IMR-90 (cell line): ENCODE measurements around the gene VGF. TPM values are rescaled to one million over a fixed set of nuclear protein-coding genes. Genes with fewer than 3 reads are reported as not detected.

Source experiments
- ATAC-seq: fragments of 200-7000 bp; cut with Tn5 transposase; 2 replicates; pipeline ENCODE4 v1.9.1; 2020; ENCODE audit warnings: low read depth, mild to moderate bottlenecking, moderate library complexity
- BruUV-seq: library from RNA; stranded (reverse); fragments of 400-500 nt; replicated peaks from 2 replicates; lab custom pipeline; 2021; lab: Mats Ljungman, UMichigan
- CTCF ChIA-PET: fragments of 300-600 bp; formaldehyde crosslinking; extraction: SDS; loops from one replicate; lab custom pipeline; 2021; ENCODE audit warnings: antibody characterized with exemption; lab: Yijun Ruan, JAX
- POLR2A ChIA-PET: fragments of 300-600 bp; sonication (Branson Sonifier 250); formaldehyde crosslinking; loops from one replicate; lab custom pipeline; 2022; ENCODE audit warnings: antibody characterized with exemption; ENCODE audit not compliant: unreplicated experiment; lab: Charles Lee
- DNase-seq: peaks from one replicate; pipeline ENCODE4 v3.0.0; 2013
- H2AFZ ChIP-seq: replicated peaks from 2 replicates; pipeline ENCODE3; 2013; ENCODE audit warnings: low read length, mild to moderate bottlenecking; ENCODE audit not compliant: poor library complexity
- H2AK5ac ChIP-seq: 2 replicates; pipeline ENCODE4 v1.6.1; 2013; ENCODE audit warnings: low read depth, low read length, inconsistent platforms
- H2AK9ac ChIP-seq: replicated peaks from 2 replicates; pipeline ENCODE3; 2013; ENCODE audit warnings: mild to moderate bottlenecking, low read depth, low read length, moderate library complexity; ENCODE audit not compliant: poor library complexity
- H2BK120ac ChIP-seq: 2 replicates; pipeline ENCODE4 v1.6.1; 2013; ENCODE audit warnings: low read depth, low read length, inconsistent platforms
- H2BK15ac ChIP-seq: 3 replicates; pipeline ENCODE4 v1.6.1; 2013; ENCODE audit warnings: low read depth, low read length, inconsistent platforms
- H2BK20ac ChIP-seq: 2 replicates; pipeline ENCODE4 v1.6.1; 2013; ENCODE audit warnings: low read depth, mild to moderate bottlenecking, inconsistent platforms, low read length, moderate library complexity
- H2BK5ac ChIP-seq: 2 replicates; pipeline ENCODE4 v1.6.1; 2013; ENCODE audit warnings: mild to moderate bottlenecking, low read depth, low read length, inconsistent platforms; ENCODE audit not compliant: poor library complexity, severe bottlenecking
- H3K14ac ChIP-seq: replicated peaks from 2 replicates; pipeline ENCODE4 v1.6.1; 2013; ENCODE audit warnings: low read depth, low read length, inconsistent platforms
- H3K18ac ChIP-seq: 2 replicates; pipeline ENCODE4 v1.6.1; 2013; ENCODE audit warnings: low read depth, low read length, control low read depth
- H3K23ac ChIP-seq: 2 replicates; pipeline ENCODE4 v1.6.1; 2013; ENCODE audit warnings: low read depth, low read length, inconsistent platforms
- H3K27ac ChIP-seq: 2 replicates; pipeline ENCODE4 v1.5.1; 2013; ENCODE audit warnings: mild to moderate bottlenecking, control low read depth, low read length; ENCODE audit not compliant: insufficient read depth
- H3K27me3 ChIP-seq: 2 replicates; pipeline ENCODE4 v1.6.1; 2013; ENCODE audit warnings: low read length; ENCODE audit not compliant: control insufficient read depth, insufficient read depth
- H3K36me3 ChIP-seq: 2 replicates; pipeline ENCODE4 v1.6.1; 2013; ENCODE audit warnings: low read length, mixed read lengths; ENCODE audit not compliant: control insufficient read depth, insufficient read depth
- H3K4ac ChIP-seq: 2 replicates; pipeline ENCODE4 v1.6.1; 2013; ENCODE audit warnings: low read depth, low read length, inconsistent platforms
- H3K4me1 ChIP-seq: 2 replicates; pipeline ENCODE4 v1.6.1; 2013; ENCODE audit warnings: low read length, mixed read lengths; ENCODE audit not compliant: control insufficient read depth, insufficient read depth
- H3K4me2 ChIP-seq: 2 replicates; pipeline ENCODE4 v1.6.1; 2013; ENCODE audit warnings: low read depth, mild to moderate bottlenecking, control low read depth, low read length, moderate library complexity
- H3K4me3 ChIP-seq: 2 replicates; pipeline ENCODE4 v1.5.1; 2013; ENCODE audit warnings: low read depth, mild to moderate bottlenecking, control low read depth, low read length, moderate library complexity; ENCODE audit not compliant: insufficient read depth
- H3K56ac ChIP-seq: 2 replicates; pipeline ENCODE4 v1.6.1; 2013; ENCODE audit warnings: low read length, inconsistent platforms; ENCODE audit not compliant: insufficient read depth; ENCODE audit errors: extremely low read depth
- H3K79me1 ChIP-seq, 2 experiments: 2 replicates each; pipeline ENCODE4 v1.6.1; 2013; ENCODE audit warnings: low read length in 2 of 2, inconsistent platforms in 1 of 2, low read depth in 1 of 2
- H3K9ac ChIP-seq: 2 replicates; pipeline ENCODE4 v1.6.1; 2013; ENCODE audit warnings: low read depth, low read length, control low read depth
- H3K9me1 ChIP-seq: 2 replicates; pipeline ENCODE4 v1.6.1; 2013; ENCODE audit warnings: low read length, inconsistent platforms; ENCODE audit not compliant: insufficient read depth
- H3K9me3 ChIP-seq: 2 replicates; pipeline ENCODE4 v1.6.1; 2013; ENCODE audit warnings: low read length; ENCODE audit not compliant: control insufficient read depth, insufficient read depth
- H4K20me1 ChIP-seq: 2 replicates; pipeline ENCODE4 v1.6.1; 2013; ENCODE audit warnings: low read length, inconsistent platforms; ENCODE audit not compliant: insufficient read depth
- H4K5ac ChIP-seq: 2 replicates; pipeline ENCODE4 v1.6.1; 2013; ENCODE audit warnings: mild to moderate bottlenecking, low read depth, low read length, control low read depth
- H4K8ac ChIP-seq, 2 experiments: 2 replicates each; pipeline ENCODE4 v1.6.1; 2013; ENCODE audit warnings: low read depth in 2 of 2, low read length in 2 of 2, control low read depth in 1 of 2, inconsistent platforms in 1 of 2
- H4K91ac ChIP-seq: 2 replicates; pipeline ENCODE4 v1.6.1; 2013; ENCODE audit warnings: low read depth, low read length, inconsistent platforms; ENCODE audit not compliant: insufficient read depth
- BHLHE40 ChIP-seq: fragments of 150-350 bp; IDR thresholded peaks from 2 replicates; pipeline ENCODE4 v1.6.1; 2016; ENCODE audit warnings: mild to moderate bottlenecking, low read depth, low read length
- FOS ChIP-seq: fragments of 150-350 bp; IDR thresholded peaks from 2 replicates; pipeline ENCODE4 v1.6.1; 2016; ENCODE audit warnings: low read depth, low read length
- MAZ ChIP-seq: IDR thresholded peaks from 2 replicates; pipeline ENCODE4 v1.6.1; 2012; ENCODE audit warnings: low read depth, mild to moderate bottlenecking, low read length, improper control_type of control experiment, moderate library complexity, borderline replicate concordance
- NFE2L2 ChIP-seq: fragments of 150-350 bp; IDR thresholded peaks from 2 replicates; pipeline ENCODE4 v1.6.1; 2016; ENCODE audit warnings: low read depth, mild to moderate bottlenecking, low read length
- POLR2A ChIP-seq: IDR thresholded peaks from 2 replicates; pipeline ENCODE4 v1.6.1; 2012; ENCODE audit warnings: mild to moderate bottlenecking, low read depth, low read length
- RFX5 ChIP-seq: IDR thresholded peaks from 2 replicates; pipeline ENCODE4 v1.8.0; 2012; ENCODE audit warnings: low read depth, mild to moderate bottlenecking, low read length, moderate library complexity
- SMC3 ChIP-seq: fragments of 150-350 bp; IDR thresholded peaks from 2 replicates; pipeline ENCODE4 v1.6.1; 2016; ENCODE audit warnings: low read depth, mild to moderate bottlenecking, antibody characterized with exemption, low read length, moderate library complexity
- WGBS, 2 experiments: methylation state at CpG; one replicate each; pipeline versions ENCODE4 v1.1.5 to v1.1.7; 2013; ENCODE audit warnings: missing lambda C conversion rate in 2 of 2; ENCODE audit not compliant: insufficient read length in 1 of 2; ENCODE audit errors: extremely low coverage in 2 of 2; 5-methylcytosine and 5-hydroxymethylcytosine counted together
- dilution Hi-C: fragments of 300-500 bp; cut with HindIII; formaldehyde crosslinking; loops from one replicate; pipeline ENCODE4 v1.14.3; 2018; ENCODE audit warnings: low sequenced_read_pairs; ENCODE audit not compliant: unreplicated experiment
- in situ Hi-C: fragments of 300-500 bp; cut with MboI; formaldehyde crosslinking; loops from 3 replicates; pipeline ENCODE4 v1.14.3; 2019; ENCODE audit warnings: low sequenced_read_pairs, inconsistent platforms, mixed read lengths
- intact Hi-C: fragments of 100-400 bp; cut with micrococcal nuclease; formaldehyde crosslinking; loops from 2 replicates; pipeline ENCODE4 v1.10.0; 2022
- polyA plus RNA-seq, 3 experiments: library from polyadenylated mRNA; depleted of rRNA; stranded (reverse); fragments of >200 nt; gene quantifications; 2 replicates each; pipeline ENCODE4 v1.2.3, GENCODE V29; 2012; ENCODE audit warnings: low replicate concordance in 1 of 3
- total RNA-seq: library from RNA; depleted of rRNA; stranded (reverse); fragments of >200 nt; gene quantifications from 2 replicates; pipeline ENCODE4 v1.2.3, GENCODE V29; 2012

Gene VGF
- total and polyA plus RNA-seq, 2 of the 4 experiments (the other 2 are of a cell fraction) = 0.18 to 0.50 TPM

GRCh38 chr7:101129603-101130117 lies 35.7 kb downstream of the VGF start:
- no peak overlapping the region for H2BK15ac ChIP-seq
- peak overlapping the region; percentile 21; the same call in 1 of the 2 replicates for H3K4me2 ChIP-seq
- no peaks in the 10 kb centered on the region for H3K27me3 ChIP-seq
- H3K4me3 ChIP-seq = no peak overlapping the region
- in situ Hi-C loops (no loop called here), intact Hi-C loops (no loop called here), dilution Hi-C loops (no loop called here)
- H4K91ac ChIP-seq = no peak overlapping the region
- peaks cover 10% of the 10 kb centered on the region for H3K9me1 ChIP-seq
- H3K4me1 ChIP-seq = peaks cover 24% of the 10 kb centered on the region
- no peak overlapping the region for H3K27ac ChIP-seq
- no peak overlapping the region for H4K5ac ChIP-seq
- POLR2A ChIA-PET = interaction anchor here (0.6 to 1.2 kb wide), 2 partner anchors 29 to 74 kb away, joined by 3 read pairs; no protein-coding TSS in a partner anchor
- no peak overlapping the region for H2BK120ac ChIP-seq
- H3K36me3 ChIP-seq = peaks cover 35% of the 10 kb centered on the region
- H3K23ac ChIP-seq = no peak overlapping the region; the same call in 1 of the 2 replicates
- DNase-seq (no peak), ATAC-seq (no peak)
- no CpG with 5 or more reads among the region's 3 CpGs for WGBS, 2 experiments
- peaks cover 60% of the 10 kb centered on the region for H4K20me1 ChIP-seq
- H2AFZ ChIP-seq = no peak overlapping the region
- no peak overlapping the region for H3K56ac ChIP-seq
- H2AK5ac ChIP-seq = 0 out of 2 replicates have a peak overlapping the region, but pooled peaks have one; percentile 43
- H2BK20ac ChIP-seq = no peak overlapping the region; the same call in 1 of the 2 replicates
- no peak overlapping the region for H3K18ac ChIP-seq
- BruUV-seq = no TSS peak
- peak overlapping the region; percentile 39 for H2BK5ac ChIP-seq
- H3K79me1 ChIP-seq = peaks cover 19 to 70% of the 10 kb centered on the region in 2 experiments; a peak in 3 of 4 replicates
- no peaks in the 10 kb centered on the region for H3K9me3 ChIP-seq
- H3K4ac ChIP-seq = peak overlapping the region; percentile 36; the same call in 1 of the 2 replicates
- no peak overlapping the region for H2AK9ac ChIP-seq
- peak overlapping the region; percentile 77 for H3K14ac ChIP-seq
- peak overlapping the region in 1 of 2 experiments; percentile 63; a peak in 1 of 4 replicates for H4K8ac ChIP-seq
- no peak overlapping the region for H3K9ac ChIP-seq
- CTCF ChIA-PET = interaction anchor here (1.2 kb wide), 1 partner anchor 14 kb away, joined by 4 read pairs; no protein-coding TSS in a partner anchor
- peak; percentile 72 for TF ChIP-seq POLR2A
- no peak for TF ChIP-seq MAZ
- no peak for TF ChIP-seq FOS
- TF ChIP-seq BHLHE40 = no peak
- no peak for TF ChIP-seq NFE2L2
- TF ChIP-seq SMC3 = no peak
- TF ChIP-seq RFX5 = no peak
